Measurements from ENCODE around the gene DOLPP1.
"Not testable (repeated sequence)": the region's sequence is repeated elsewhere in the genome, so short reads cannot be mapped to it uniquely, and the experiment has no call there.

Gene DOLPP1

DNA sequence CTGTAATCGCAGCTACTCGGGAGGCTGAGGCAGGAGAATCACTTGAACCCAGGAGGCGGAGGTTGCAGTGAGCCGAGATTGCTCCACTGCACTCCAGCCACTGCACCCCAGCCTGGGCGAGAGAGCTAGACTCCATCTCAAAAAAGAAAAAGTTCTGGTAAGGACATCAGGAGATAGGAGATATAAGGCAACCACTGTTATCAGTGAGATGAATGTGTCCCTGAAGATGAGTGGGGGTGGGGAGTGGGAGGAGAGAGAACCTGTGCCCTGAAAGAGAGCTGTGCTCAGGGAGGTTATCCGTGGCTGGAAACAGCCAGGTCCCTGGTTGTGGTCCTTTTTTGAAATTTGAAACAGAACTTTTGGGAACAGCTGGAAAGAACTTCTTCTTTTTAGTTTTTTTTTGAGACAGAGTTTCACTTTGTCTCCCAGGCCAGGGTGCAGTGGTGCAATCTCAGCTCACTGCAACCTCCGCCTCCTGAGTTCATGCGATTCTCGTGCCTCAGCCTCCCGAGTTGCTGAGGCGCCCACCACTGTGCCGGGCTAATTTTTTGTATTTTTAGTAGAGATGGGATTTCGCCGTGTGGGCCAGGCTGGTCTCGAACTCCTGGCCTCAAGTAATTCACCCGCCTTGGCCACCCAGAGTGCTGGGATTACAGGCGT is 32.9 kb downstream of the DOLPP1 start:
- peak in 1 of 2 experiments; percentile 23 for DNase-seq

DNA sequence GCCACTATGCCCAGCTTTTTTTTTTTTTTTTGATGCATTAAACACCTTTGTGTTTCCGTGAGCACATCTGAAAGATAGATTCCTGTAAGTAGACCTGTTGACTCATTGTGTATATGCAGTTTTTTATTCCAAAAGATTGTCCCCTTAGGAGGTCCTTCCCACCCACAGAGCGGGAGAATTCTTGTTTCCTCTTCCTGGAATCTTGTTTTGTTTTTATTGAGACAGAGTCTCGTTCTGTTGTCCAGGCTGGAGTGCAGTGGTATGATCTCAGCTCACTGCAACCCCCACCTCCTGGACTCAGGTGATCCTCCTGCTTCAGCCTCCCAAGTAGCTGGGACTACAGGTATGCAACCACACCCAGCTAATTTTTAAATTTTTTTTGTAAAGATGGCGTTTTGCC is 37.9 kb downstream of the DOLPP1 start:
- DNase-seq: no peak

DNA sequence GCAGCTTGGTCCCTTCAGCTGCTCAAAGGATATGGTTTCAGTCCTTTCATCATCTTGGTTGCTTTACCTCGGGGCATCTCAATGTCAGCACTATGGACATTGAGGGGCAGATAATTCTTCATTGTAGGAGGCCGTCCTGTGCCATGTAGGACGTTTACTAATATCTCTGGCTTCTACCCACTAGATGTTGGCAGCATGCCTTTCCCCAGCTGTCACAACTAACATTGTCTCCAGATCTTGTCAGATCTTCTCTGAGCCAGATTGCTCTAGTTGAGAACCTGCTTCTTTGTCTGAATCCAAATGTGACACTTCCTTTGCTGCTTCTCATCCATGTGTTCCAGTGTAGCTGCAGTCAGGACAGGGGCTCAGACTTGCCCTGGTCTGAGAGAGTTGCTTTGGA is 40.6 kb downstream of the DOLPP1 start:
- no peak for DNase-seq

DNA sequence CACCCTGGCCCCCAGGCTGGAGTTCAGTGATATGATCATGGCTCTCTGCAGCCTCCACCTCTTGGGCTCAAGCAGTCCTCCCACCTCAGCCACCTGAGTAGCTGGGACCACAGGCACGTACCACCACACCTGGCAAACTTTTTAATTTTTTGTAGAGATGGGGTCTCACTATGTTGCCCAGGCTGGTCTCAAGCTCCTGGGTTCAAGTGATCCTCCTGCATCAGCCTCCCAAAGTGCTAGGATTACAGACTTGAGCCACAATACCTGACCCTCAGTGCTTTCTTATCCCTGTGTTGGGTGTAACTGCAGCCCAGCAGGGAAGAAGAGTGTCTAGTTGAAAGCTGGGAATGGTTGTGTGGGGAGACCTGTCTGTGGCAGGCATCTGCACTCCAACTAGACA is 41.2 kb downstream of the DOLPP1 start:
- no peak for DNase-seq

DNA sequence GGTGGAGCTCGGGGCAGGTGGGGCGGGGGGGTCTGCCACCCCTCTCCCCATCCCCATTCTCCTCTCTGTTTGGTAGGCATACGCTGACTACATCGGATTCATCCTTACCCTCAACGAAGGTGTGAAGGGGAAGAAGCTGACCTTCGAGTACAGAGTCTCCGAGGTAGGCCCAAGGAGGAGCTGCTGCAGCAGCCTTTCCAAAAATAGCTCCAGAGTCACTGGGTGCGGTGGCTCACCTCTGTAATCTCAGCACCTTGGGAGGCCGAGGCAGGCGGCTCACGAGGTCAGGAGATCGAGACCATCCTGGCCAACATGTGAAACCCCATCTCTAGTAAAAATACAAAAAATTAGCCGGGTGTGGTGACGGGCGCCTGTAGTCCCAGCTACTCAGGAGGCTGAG is 42.1 kb downstream of the DOLPP1 start:
- not testable (repeated sequence) for DNase-seq

DNA sequence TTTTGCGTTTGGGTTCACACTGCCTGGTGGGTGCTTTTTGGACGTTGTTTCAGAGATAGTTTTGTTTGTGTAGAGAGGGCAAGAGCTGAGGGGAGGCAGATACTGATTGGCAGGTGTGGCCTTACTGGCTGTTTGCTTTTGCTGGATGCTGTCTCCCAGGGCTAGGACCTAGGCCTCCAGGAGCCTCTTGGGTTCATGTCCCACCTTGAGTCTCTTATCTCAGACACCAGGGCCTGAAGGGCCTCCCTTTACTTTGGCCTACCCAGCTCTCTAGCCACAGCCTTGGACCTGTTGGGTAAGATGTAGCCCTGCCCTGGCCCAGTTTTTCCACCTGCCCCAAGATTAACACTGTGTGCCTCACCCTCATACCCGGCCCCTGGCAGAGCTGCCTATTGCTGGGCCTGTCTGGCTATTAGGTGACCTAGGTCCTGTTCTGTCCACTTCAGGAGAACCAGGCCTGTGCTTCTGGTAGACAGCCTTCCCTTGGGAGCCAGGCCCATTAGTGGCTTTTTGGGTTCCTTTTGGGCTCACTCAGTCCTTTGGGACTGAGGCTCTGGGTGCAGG is 43.7 kb downstream of the DOLPP1 start:
- no peak for DNase-seq

DNA sequence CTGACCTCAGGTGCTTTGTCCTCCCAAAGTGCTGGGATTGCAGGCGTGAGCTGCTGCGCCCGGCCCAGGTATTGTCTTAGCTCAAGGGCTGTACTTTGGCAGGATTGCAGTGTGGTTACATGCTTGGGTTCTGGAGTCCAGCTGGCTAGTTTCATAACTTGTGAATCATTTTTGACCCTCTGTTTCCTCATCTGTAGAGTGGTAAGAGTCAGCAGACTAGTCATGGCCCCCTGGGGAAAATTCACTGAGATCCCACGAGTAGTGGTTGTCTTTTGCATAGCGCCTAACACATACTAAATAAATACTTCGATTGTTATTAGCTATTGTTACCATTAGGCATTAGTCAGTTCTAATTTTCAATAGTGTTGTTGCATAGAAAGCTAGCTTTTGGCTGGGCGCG is 44.6 kb downstream of the DOLPP1 start:
- DNase-seq: no peak

DNA sequence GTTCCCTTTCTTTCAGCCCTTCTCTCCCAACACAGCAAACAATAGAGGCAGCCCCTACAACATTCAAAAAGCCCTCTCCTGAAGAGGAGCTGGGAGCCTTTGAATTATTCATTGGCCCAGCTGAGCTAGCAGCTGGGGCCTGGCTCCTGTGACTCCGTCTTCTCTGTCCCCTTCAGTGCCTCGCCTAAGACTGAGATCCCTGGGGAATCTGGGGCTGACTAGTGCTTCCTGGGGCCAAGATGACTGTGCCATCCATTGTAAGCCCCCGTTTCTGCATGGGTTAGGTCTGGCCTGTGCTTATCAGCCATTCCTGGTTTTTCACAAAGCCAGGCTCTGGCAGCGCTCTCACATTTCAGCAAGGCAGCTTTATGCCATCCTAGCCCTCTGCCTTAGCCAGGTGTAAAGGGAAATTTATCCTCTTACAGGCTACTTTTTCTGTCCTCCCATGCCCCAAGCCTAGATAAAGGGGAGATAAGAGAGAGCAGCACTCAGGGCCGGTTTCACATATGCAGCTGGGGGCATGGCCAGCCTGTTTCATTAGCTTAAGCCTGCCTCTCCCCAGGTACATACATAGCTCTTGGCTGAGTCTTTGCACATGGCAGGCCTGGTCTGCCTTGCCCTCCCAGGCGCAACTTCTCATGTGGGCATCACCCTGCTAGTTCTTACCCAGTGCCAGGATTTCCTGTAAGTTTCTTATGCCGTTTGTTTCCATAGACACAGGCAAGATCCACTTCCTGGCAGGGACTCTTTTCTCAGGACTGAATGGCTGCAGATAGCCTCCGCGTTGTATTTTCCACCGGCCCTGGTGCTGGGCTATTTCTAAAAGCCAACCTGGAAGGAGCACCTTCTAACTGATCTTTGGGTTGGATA is 46.1 kb downstream of the DOLPP1 start:
- DNase-seq: no peak

DNA sequence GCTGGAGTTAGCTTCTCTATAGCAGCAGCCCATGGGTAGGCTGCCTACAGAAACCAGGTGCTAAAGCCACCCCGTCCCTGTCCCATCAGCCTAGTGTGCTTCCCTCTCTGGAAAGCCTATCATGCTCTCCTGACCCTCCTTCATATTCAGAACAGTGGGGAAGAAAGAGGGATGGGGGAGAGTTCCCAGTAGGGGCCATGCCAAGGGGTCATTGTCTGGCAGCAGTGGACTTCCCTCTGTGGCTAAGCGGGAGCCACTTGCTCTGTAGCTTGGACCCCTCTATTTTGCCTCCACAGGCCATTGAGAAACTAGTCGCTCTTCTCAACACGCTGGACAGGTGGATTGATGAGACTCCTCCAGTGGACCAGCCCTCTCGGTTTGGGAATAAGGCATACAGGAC is 47.8 kb downstream of the DOLPP1 start:
- no peak for DNase-seq

DNA sequence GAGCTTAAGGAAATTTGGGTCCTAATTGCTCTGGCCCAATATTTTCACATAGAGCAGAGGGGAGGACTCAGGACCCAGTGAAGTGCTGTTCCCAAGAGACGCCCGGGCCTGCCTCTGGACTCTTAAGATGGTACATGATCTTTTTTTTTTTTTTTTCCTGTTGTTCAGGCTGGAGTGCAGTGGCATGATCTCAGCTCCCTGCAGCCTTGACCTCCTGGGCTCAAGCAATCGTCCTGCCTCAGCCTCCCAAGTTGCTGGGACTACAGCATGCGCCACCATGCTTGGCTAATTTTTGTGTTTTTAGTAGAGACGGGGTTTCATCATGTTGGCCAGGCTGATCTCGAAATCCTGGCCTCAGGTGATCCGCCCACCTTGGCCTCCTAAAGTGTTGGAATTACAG is 49.4 kb downstream of the DOLPP1 start:
- DNase-seq: not testable (repeated sequence)

DNA sequence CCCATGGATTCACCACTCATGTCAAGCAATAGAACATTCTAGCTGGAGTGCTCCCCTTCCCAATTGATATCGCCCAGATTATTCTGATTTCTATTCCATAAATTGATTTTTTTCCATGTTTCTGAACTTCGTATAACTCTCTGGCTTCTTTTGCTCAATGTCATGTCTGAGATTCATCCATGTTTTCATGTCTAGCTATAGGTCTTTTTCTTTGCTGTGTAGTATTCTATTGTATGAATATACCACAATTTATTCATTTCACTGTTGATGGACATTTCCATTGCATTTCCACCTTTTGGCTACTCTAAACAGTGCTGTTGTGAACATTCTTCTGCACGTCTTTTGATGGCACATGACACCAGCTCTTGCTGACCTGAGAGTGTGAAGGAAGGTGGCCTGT is 49.9 kb downstream of the DOLPP1 start:
- DNase-seq: no peak

DNA sequence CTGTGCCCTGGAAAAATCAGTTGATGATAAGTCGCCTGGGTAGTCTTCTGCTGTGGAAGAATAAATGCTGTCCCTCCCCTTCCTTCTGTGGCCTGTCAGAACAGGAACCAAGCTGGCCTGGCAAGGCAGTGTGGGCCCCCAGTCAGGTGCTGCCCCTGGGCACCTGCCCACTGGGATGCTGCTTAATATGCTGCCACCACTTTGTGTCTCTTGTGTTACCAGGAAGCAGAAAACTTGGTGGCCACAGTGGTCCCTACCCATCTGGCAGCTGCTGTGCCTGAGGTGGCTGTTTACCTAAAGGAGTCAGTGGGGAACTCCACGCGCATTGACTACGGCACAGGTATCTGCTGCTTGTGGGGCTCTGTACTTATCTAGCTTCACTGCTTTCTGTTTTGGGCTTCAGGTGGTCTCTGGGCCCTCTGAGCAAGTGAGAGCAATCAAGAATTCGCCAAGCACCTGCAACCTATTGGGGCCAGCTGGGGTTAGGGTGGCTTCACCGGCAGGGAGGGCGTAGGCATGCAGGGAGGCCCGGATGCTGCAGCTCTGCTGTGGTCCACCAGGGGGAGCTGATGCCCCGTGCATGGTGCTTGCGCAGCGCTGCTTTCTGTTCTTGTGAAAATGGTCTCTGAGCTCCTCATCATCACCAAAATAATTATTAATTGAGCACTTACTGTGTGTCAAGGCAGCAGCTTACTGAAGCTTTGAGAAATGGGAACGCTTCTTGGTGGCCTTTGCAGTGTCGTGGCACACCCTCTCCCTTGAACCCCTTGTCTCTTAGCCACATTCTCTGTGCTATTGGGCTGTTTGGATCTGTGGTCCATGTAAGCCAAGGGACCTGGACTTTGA is 50.6 kb downstream of the DOLPP1 start:
- DNase-seq: peak; percentile 34 to 35

DNA sequence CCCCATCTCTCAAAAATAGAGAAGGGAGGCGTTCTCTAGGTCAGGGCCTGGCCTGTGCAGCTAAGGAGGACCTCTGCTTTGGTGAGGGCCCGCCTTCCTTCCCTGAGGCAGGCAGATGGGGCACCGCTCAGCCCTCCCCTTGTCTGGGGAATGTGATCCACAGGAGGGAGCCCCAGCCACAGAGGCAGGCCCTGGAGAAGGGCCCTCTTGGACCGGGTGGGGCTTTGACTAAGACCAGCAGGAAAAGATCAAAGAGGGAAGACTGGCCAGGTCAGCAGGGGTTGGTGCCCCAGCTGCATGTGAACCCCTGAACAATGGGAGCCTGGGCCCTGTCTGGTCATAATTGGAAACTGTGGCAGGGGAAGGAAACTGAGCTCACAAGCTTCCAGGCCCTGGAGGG is 52.2 kb downstream of the DOLPP1 start:
- no peak for DNase-seq

DNA sequence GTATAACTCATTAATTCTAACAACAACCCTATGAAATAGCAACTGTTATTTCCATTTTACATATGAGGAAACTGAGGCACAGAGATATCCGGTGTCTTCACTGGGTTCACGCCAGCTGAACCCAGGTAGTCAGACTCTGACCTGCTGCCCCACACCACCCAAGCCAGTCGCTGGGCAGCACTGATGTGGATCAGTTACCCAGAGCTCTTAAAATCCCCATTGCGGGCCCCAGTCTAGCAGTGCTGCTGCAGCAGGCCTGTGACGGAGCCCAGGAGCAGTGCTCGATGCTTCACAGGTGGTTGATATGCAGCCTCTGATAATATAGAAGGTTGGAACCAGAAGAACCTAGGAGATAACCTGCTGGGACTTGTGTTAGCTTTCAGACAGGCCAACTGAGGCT is 54.6 kb downstream of the DOLPP1 start:
- DNase-seq: no peak

DNA sequence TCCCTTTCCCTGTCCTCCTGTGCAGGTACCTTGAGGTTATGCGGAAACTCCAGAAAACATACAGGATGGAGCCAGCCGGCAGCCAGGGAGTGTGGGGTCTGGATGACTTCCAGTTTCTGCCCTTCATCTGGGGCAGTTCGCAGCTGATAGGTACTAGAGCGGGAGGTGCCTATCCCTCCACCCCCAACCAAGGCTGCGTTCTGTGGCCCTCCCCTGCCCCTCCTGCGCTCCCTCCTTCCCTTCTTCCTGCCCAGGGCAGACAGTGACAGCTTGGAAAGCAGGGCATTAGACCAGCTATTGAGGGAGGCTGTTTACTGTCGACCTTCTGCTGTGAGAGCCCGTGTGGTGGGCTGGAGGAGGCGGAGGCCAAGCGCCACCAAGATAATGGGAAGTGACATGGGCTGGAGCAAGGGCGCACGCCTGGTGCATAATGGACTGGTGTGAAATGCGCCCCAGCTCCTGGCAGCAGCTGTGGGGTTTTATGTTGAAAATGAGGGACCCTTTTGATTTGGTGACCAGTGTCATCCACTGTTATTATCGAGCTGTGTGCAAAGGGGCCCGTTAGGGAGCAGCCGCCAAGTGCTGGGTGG is 55.6 kb downstream of the DOLPP1 start:
- DNase-seq: no peak

DNA sequence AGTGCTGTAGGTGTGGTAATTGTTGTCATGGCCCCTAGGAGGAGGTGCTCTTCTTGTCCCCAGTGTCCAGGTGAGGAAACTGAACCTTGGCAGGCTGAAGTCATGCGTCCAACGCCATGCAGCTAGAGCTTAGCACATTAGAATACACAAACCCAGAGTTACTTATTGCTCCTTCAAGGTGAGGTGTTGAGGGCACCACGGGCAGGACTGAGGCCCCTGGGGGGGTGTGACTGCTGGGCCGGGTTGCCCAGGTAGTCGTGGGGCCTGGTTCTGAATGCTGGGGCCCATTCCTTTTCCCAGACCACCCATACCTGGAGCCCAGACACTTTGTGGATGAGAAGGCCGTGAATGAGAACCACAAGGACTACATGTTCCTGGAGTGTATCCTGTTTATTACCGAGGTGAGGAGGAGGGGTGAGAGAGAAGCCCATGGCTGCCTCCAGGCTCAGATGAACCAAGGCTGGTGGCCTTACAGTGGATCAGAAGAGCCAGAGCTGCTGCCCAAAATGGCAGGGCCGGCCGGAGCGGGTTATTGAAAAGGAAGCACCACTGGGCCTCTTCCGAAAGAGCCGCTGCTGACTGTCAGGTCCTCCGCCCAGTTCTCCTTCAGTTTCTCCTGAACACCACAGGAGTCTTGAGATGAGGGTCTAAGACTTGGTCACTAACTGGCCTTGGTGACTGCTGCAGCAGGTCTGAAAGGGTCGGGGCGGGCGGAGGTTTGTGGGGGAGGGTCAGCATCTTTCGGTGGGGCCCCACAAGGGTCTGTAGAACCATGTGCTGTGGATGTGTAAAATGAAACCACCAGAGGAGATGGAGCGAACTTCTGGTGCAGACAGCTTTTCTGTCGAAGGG is 56.6 kb downstream of the DOLPP1 start:
- no peak for DNase-seq

DNA sequence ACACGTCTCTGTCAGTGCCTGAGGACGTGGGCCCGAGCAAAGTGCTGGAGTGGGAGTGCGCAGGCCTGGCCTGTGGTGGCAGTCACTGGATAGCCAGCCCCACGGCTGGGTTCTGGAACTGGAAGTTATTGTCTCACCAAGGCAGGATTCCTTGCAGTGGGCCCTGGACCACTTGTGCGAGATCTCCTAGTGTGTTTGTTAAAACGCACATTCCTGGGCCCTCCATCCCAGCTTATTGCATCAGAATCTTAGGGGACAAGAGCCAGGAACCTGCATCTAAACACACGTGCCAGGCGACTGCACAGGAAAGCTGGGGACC is 57.2 kb downstream of the DOLPP1 start:
- no peak for DNase-seq

DNA sequence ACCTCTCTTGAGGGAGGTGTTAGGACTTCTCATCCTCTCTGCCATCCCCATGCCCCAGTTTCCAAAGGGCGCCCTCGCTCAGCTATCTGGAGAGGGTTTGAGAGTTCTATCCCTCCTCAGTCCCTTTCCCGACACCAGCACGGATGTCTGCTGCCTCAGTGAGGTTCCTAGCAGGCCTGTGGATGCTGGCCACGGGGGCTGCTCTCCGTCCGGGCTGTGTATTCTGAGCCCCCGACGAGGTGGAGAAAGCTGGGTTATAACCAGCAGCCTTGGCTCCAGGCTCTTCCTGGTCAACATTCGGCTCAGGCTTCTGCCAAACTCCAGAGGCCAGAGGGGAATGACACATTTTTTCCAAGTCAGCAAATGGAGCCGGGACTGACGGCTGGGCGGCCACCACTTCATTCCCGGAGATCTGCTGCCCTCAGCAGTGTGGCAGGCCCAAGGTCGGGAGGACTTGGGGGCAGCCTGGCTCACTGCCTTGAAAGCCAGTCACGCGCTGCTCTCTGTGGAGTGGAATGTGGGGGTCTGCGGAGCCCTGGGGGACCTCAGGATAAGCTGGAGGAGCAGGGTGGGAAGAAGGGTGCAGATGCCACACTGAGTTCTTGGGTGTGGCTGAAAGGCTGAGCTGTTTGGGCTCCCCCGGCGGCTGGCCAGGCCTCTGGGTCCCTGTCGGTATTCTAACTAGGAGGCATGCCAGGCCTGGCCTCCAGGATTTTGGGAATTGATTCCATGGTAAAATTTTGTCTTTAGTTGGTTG is 57.7 kb downstream of the DOLPP1 start:
- no peak for DNase-seq

DNA sequence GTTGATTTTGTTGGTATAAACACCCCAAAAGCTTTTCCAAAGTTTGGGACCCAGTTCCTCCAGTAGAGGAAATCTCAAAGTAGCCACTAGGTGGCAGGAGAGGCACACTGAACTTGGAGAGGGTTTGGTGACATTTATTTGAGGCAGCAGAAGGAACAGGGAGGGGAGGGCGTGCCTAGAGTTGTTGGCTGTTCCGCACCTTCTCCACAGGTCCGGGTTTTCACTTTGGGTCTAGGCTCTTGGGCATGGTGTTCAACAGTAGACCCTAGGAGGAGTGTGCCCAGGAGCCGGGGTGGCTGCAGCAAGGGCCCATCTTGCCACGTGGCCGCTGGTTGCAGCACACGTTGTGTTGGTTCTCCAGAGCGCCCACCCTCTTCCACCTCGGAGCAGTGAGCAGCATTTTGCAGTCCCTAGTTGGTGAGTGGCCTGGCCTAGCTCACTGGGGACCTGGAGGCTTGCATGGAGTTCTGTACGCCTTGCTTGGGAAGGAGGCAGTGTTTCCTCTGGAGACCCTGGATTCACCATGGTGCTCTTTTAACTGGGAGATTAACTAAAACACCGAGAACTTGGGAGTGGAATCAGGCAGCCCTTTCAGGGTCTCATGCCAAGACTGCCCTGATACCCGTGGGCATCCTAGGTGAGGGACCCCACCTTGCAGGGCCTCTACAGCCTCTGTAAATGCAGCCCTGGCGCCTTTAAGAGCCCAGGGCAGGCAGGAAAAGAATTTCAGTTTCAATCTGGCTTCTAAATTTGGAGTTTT is 58.5 kb downstream of the DOLPP1 start:
- peak; percentile 70 to 75 for DNase-seq

DNA sequence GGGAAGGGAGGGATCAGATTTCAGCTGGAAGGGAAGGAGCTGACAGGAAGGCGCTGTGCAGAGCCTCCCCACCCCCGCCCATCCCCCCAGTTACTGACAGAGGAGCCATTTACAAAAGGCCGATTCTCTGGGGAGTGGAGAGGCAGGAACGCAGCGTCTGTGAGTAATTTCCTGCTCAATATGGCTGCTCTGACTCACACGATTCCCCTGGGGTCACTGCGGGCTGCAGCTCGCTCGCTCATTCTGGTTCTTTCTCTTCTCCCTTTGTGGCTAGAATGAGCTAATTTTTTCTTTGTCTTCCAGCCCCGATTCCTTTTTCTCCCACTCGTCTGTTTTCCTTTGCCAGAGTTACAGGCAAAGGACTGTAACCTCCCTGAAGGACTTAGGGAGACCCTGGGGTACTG is 59.1 kb downstream of the DOLPP1 start:
- peak; percentile 78 to 79 for DNase-seq

All from AML-193 (cell line).